ENCODE results near the gene ARRDC1. TPM values are rescaled to one million over a fixed set of nuclear protein-coding genes. Genes with fewer than 3 reads are reported as not detected.

ARRDC1 gene
- total RNA-seq, 1 donor from 2014 or later: 12.9 TPM

GRCh38 chr9:137570566-137570965 is 34.9 kb upstream of the ARRDC1 start:
- H4K20me1 ChIP-seq (ENCODE audit: low read depth): peaks cover 2% of the 10 kb centered on the region
- H3K27ac ChIP-seq: no peak overlapping the region
- H3F3A ChIP-seq (ENCODE audit: low read depth): no peaks in the 10 kb centered on the region
- Mint-ChIP-seq H3K9me3 (no peaks in the 10 kb centered on the region), H3K4me3 (no peak overlapping the region), H3K4me1 (no peaks in the 10 kb centered on the region), H3K27me3 (ENCODE audit: insufficient read depth, low read depth) (peaks cover 5% of the 10 kb centered on the region), H3K27ac (no peak overlapping the region), H3K36me3 (peaks cover 28% of the 10 kb centered on the region)
- H2AFZ ChIP-seq (replicated peaks): no peak overlapping the region
- TF ChIP-seq CTCF (IDR thresholded peaks at IDR 0.05): no peak
- no peak for TF ChIP-seq EZH2phosphoT487 (IDR thresholded peaks at IDR 0.05)
- TF ChIP-seq EZH2 (IDR thresholded peaks at IDR 0.05): no peak
- H3K79me2 ChIP-seq (ENCODE audit: low read depth): peaks cover 4% of the 10 kb centered on the region
- no peaks in the 10 kb centered on the region for H3K4me1 ChIP-seq
- H3K27me3 ChIP-seq: no peaks in the 10 kb centered on the region
- H3K9me3 ChIP-seq (ENCODE audit: low read depth): no peaks in the 10 kb centered on the region
- DNase-seq (ENCODE audit: low spot score): no peak
- no peak overlapping the region for H3K4me3 ChIP-seq
- no peak overlapping the region for H3K9ac ChIP-seq
- H3K36me3 ChIP-seq: no peaks in the 10 kb centered on the region
- no peak overlapping the region for H3K4me2 ChIP-seq

GRCh38 chr9:137574192-137574591 is 31.3 kb upstream of the ARRDC1 start:
- peaks cover 34% of the 10 kb centered on the region for H3K79me2 ChIP-seq (ENCODE audit: low read depth)
- DNase-seq (ENCODE audit: low spot score): no peak
- H3F3A ChIP-seq (ENCODE audit: low read depth): peaks cover 4% of the 10 kb centered on the region
- H3K4me1 ChIP-seq: peaks cover 14% of the 10 kb centered on the region
- no peaks in the 10 kb centered on the region for H3K9me3 Mint-ChIP-seq
- H3K4me2 ChIP-seq: no peak overlapping the region
- H3K27me3 Mint-ChIP-seq (ENCODE audit: insufficient read depth, low read depth): peaks cover 8% of the 10 kb centered on the region
- no peak overlapping the region for H3K27ac ChIP-seq
- H3K4me3 ChIP-seq: no peak overlapping the region
- peaks cover 28% of the 10 kb centered on the region for H4K20me1 ChIP-seq (ENCODE audit: low read depth)
- no peak overlapping the region for H3K27ac Mint-ChIP-seq
- H3K9me3 ChIP-seq (ENCODE audit: low read depth): no peaks in the 10 kb centered on the region
- no peak overlapping the region for H3K9ac ChIP-seq
- H3K4me1 Mint-ChIP-seq: peaks cover 21% of the 10 kb centered on the region
- H3K27me3 ChIP-seq: no peaks in the 10 kb centered on the region
- H3K36me3 ChIP-seq: no peaks in the 10 kb centered on the region
- no peak for TF ChIP-seq CTCF (IDR thresholded peaks at IDR 0.05)
- TF ChIP-seq EZH2phosphoT487 (IDR thresholded peaks at IDR 0.05): no peak
- no peak for TF ChIP-seq EZH2 (IDR thresholded peaks at IDR 0.05)
- peaks cover 31% of the 10 kb centered on the region for H3K36me3 Mint-ChIP-seq
- H3K4me3 Mint-ChIP-seq: no peak overlapping the region
- no peak overlapping the region for H2AFZ ChIP-seq (replicated peaks)

GRCh38 chr9:137575364-137575715 is 30.1 kb upstream of the ARRDC1 start:
- H3K79me2 ChIP-seq (ENCODE audit: low read depth): peaks cover 34% of the 10 kb centered on the region
- Mint-ChIP-seq H3K4me3 (no peak overlapping the region), H3K4me1 (peaks cover 24% of the 10 kb centered on the region), H3K27ac (no peak overlapping the region), H3K9me3 (no peaks in the 10 kb centered on the region), H3K36me3 (peaks cover 30% of the 10 kb centered on the region), H3K27me3 (ENCODE audit: insufficient read depth, low read depth) (peaks cover 12% of the 10 kb centered on the region)
- H3K9ac ChIP-seq: no peak overlapping the region
- no peak overlapping the region for H3K27ac ChIP-seq
- TF ChIP-seq EZH2phosphoT487 (IDR thresholded peaks at IDR 0.05) (no peak), CTCF (IDR thresholded peaks at IDR 0.05) (no peak), EZH2 (IDR thresholded peaks at IDR 0.05) (no peak)
- H3K9me3 ChIP-seq (ENCODE audit: low read depth): no peaks in the 10 kb centered on the region
- peaks cover 16% of the 10 kb centered on the region for H3K4me1 ChIP-seq
- peaks cover 11% of the 10 kb centered on the region for H3F3A ChIP-seq (ENCODE audit: low read depth)
- no peak for DNase-seq (ENCODE audit: low spot score)
- H3K4me2 ChIP-seq: no peak overlapping the region
- H3K36me3 ChIP-seq: no peaks in the 10 kb centered on the region
- H4K20me1 ChIP-seq (ENCODE audit: low read depth): peaks cover 28% of the 10 kb centered on the region
- no peak overlapping the region for H2AFZ ChIP-seq (replicated peaks)
- H3K27me3 ChIP-seq: no peaks in the 10 kb centered on the region
- no peak overlapping the region for H3K4me3 ChIP-seq
